NCI-H1092 treated with DMSO at 0.1 percent for 48 hours (cell line): Measurements from ENCODE around the gene FITM1.

Source experiments
- DNase-seq: peaks from one replicate; lab custom pipeline; 2025; lab: John Stamatoyannopoulos, UW

Gene FITM1

GRCh38 chr14:24139272-24139934 is 8.9 kb downstream of the FITM1 start:
- no peak for DNase-seq

- peak; percentile 100 for DNase-seq
Observed at GRCh38 chr14:24141097-24141880, 10.8 kb downstream of the FITM1 start, which contains the start of gene EMC9. EMC9 (minus strand) TSS chr14:24141591; CDS start chr14:24141304, 287 bp downstream.

GRCh38 chr14:24143511-24143910 is 13.1 kb downstream of the FITM1 start:
- DNase-seq = no peak

GRCh38 chr14:24144451-24144850 is 14.0 kb downstream of the FITM1 start:
- no peak for DNase-seq

GRCh38 chr14:24145219-24145618 is 14.8 kb downstream of the FITM1 start:
- no peak for DNase-seq

GRCh38 chr14:24145690-24146452 is 15.4 kb downstream of the FITM1 start:
- no peak for DNase-seq

- DNase-seq = peak; percentile 99
Observed at GRCh38 chr14:24146453-24146977, 16.1 kb downstream of the FITM1 start, which contains the start of gene PSME2. PSME2 (minus strand) TSS chr14:24146610; CDS start chr14:24146581, 29 bp downstream.

GRCh38 chr14:24146978-24147760 is 16.7 kb downstream of the FITM1 start, which contains the start of gene RNF31:
RNF31 (plus strand) TSS chr14:24147498; CDS start chr14:24147699, 201 bp downstream.
- DNase-seq = peak; percentile 100

GRCh38 chr14:24147761-24148428 is 17.4 kb downstream of the FITM1 start:
- DNase-seq = no peak

- no peak for DNase-seq
Observed at GRCh38 chr14:24149302-24149969, 19.0 kb downstream of the FITM1 start.

GRCh38 chr14:24150061-24150460 is 19.6 kb downstream of the FITM1 start:
- DNase-seq = no peak

GRCh38 chr14:24150567-24150966 is 20.1 kb downstream of the FITM1 start:
- no peak for DNase-seq

- DNase-seq = no peak
Observed at GRCh38 chr14:24150993-24151392, 20.5 kb downstream of the FITM1 start.

GRCh38 chr14:24151404-24152080 is 21.1 kb downstream of the FITM1 start:
- DNase-seq = no peak

- DNase-seq = no peak
Observed at GRCh38 chr14:24155100-24155499, 24.6 kb downstream of the FITM1 start.

- no peak for DNase-seq
Observed at GRCh38 chr14:24156840-24157239, 26.4 kb downstream of the FITM1 start.

- DNase-seq = no peak
Observed at GRCh38 chr14:24157331-24157730, 26.9 kb downstream of the FITM1 start.

GRCh38 chr14:24159777-24160498 is 29.5 kb downstream of the FITM1 start:
- no peak for DNase-seq

GRCh38 chr14:24160499-24160849 is 30.0 kb downstream of the FITM1 start:
- no peak for DNase-seq
